ENCODE data around the gene SCN9A.
A peak's percentile ranks its signal among the peaks of the same experiment; 100 is the strongest.

SCN9A gene

GRCh38 chr2:166418853-166419615 is 43.3 kb upstream of the SCN9A start:
- no peak for TF ChIP-seq POLR2AphosphoS5 (IDR thresholded peaks at IDR 0.05; ENCODE audit: low read depth)
- TF ChIP-seq GABPA (IDR thresholded peaks at IDR 0.05; ENCODE audit: low read depth), result no peak
- no peak for TF ChIP-seq SPI1 (IDR thresholded peaks at IDR 0.05; ENCODE audit: borderline replicate concordance, low read depth)
- TF ChIP-seq, protein P1, sequence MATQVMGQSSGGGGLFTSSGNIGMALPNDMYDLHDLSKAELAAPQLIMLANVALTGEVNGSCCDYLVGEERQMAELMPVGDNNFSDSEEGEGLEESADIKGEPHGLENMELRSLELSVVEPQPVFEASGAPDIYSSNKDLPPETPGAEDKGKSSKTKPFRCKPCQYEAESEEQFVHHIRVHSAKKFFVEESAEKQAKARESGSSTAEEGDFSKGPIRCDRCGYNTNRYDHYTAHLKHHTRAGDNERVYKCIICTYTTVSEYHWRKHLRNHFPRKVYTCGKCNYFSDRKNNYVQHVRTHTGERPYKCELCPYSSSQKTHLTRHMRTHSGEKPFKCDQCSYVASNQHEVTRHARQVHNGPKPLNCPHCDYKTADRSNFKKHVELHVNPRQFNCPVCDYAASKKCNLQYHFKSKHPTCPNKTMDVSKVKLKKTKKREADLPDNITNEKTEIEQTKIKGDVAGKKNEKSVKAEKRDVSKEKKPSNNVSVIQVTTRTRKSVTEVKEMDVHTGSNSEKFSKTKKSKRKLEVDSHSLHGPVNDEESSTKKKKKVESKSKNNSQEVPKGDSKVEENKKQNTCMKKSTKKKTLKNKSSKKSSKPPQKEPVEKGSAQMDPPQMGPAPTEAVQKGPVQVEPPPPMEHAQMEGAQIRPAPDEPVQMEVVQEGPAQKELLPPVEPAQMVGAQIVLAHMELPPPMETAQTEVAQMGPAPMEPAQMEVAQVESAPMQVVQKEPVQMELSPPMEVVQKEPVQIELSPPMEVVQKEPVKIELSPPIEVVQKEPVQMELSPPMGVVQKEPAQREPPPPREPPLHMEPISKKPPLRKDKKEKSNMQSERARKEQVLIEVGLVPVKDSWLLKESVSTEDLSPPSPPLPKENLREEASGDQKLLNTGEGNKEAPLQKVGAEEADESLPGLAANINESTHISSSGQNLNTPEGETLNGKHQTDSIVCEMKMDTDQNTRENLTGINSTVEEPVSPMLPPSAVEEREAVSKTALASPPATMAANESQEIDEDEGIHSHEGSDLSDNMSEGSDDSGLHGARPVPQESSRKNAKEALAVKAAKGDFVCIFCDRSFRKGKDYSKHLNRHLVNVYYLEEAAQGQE (IDR thresholded peaks at IDR 0.05; ENCODE audit: insufficient replicate concordance, low read depth), result no peak
- TF ChIP-seq, protein P2, sequence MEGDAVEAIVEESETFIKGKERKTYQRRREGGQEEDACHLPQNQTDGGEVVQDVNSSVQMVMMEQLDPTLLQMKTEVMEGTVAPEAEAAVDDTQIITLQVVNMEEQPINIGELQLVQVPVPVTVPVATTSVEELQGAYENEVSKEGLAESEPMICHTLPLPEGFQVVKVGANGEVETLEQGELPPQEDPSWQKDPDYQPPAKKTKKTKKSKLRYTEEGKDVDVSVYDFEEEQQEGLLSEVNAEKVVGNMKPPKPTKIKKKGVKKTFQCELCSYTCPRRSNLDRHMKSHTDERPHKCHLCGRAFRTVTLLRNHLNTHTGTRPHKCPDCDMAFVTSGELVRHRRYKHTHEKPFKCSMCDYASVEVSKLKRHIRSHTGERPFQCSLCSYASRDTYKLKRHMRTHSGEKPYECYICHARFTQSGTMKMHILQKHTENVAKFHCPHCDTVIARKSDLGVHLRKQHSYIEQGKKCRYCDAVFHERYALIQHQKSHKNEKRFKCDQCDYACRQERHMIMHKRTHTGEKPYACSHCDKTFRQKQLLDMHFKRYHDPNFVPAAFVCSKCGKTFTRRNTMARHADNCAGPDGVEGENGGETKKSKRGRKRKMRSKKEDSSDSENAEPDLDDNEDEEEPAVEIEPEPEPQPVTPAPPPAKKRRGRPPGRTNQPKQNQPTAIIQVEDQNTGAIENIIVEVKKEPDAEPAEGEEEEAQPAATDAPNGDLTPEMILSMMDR (IDR thresholded peaks at IDR 0.05; ENCODE audit: insufficient read depth, low read length), result no peak
- no peaks in the 10 kb centered on the region for H3K27me3 ChIP-seq (ENCODE audit: insufficient read depth, poor library complexity, severe bottlenecking)
- H3K4me3 ChIP-seq (replicated peaks; ENCODE audit: insufficient read depth, low read length), result no peak overlapping the region
- no peak overlapping the region for H3K27ac ChIP-seq (replicated peaks)
- DNase-seq (ENCODE audit: low read depth in 1 of 2, low spot score in 1 of 2), result no peak

GRCh38 chr2:166417669-166418068 is 41.9 kb upstream of the SCN9A start:
- TF ChIP-seq, protein P2 (IDR thresholded peaks at IDR 0.05; ENCODE audit: insufficient read depth, low read length), result peak; percentile 19
- TF ChIP-seq SPI1 (IDR thresholded peaks at IDR 0.05; ENCODE audit: borderline replicate concordance, low read depth), result no peak
- H3K27ac ChIP-seq (replicated peaks), result no peak overlapping the region
- DNase-seq (ENCODE audit: low read depth in 1 of 2, low spot score in 1 of 2), result peak in 1 of 2 experiments; percentile 20
- no peaks in the 10 kb centered on the region for H3K27me3 ChIP-seq (ENCODE audit: insufficient read depth, poor library complexity, severe bottlenecking)
- no peak overlapping the region for H3K4me3 ChIP-seq (replicated peaks; ENCODE audit: insufficient read depth, low read length)

GRCh38 chr2:166413255-166413654 is 37.5 kb upstream of the SCN9A start:
- no peak for DNase-seq (ENCODE audit: low read depth in 1 of 2, low spot score in 1 of 2)
- Histone ChIP-seq H3K4me3 (replicated peaks; ENCODE audit: insufficient read depth, low read length) (no peak overlapping the region), H3K27ac (replicated peaks) (no peak overlapping the region), H3K27me3 (ENCODE audit: insufficient read depth, poor library complexity, severe bottlenecking) (no peaks in the 10 kb centered on the region)
- TF ChIP-seq SPI1 (IDR thresholded peaks at IDR 0.05; ENCODE audit: borderline replicate concordance, low read depth), result peak; percentile 54; the same call in 1 of the 2 replicates
- TF ChIP-seq, protein P1 (IDR thresholded peaks at IDR 0.05; ENCODE audit: insufficient replicate concordance, low read depth), result no peak

DNA sequence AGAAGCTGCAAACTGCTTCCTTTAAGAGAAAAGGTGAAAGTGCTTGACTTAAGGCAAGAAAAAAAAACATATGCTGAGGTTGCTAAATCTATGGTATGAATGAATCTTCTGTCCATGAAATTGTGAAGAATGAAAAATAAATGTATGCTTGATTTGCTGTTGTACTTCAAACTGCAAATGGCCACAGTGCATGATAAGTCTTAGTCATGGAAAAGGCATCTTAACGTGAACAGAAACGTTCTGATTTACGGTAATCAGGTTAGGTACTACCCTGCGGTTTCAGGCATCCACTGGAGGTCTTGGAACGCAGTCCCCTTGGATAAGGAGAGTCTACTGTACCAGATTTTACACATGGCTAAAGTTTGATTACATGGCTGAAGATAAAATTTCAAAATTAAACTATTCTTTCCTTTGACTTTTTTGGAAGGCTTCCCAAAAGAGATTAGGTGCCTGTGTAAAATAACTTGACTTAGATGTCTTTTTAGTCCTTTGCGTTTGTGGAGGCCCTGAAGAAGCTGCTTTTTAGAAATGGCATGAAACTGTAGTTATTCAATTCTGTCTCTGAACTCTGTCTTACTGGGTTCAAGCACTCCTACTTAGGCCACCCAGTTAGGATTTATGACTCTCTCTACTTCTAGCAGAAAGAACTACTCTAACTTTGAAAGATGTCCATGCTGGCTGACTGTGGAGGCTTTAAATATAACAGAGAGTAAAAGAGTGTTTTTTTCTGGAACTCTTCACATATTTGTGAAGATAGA is 35.9 kb upstream of the SCN9A start:
- DNase-seq (ENCODE audit: low read depth in 1 of 2, low spot score in 1 of 2), result no peak
- TF ChIP-seq GABPA (IDR thresholded peaks at IDR 0.05; ENCODE audit: low read depth), result no peak
- TF ChIP-seq, protein P1 (IDR thresholded peaks at IDR 0.05; ENCODE audit: insufficient replicate concordance, low read depth), result no peak
- TF ChIP-seq POLR2AphosphoS5 (IDR thresholded peaks at IDR 0.05; ENCODE audit: low read depth), result no peak
- TF ChIP-seq, protein P2 (IDR thresholded peaks at IDR 0.05; ENCODE audit: insufficient read depth, low read length), result no peak
- no peak for TF ChIP-seq SPI1 (IDR thresholded peaks at IDR 0.05; ENCODE audit: borderline replicate concordance, low read depth)
- Histone ChIP-seq H3K27ac (replicated peaks) (no peak overlapping the region), H3K27me3 (ENCODE audit: insufficient read depth, poor library complexity, severe bottlenecking) (no peaks in the 10 kb centered on the region), H3K4me3 (replicated peaks; ENCODE audit: insufficient read depth, low read length) (no peak overlapping the region)
